ENCODE measurements around the gene KIF4A. TPM values are rescaled to one million over a fixed set of nuclear protein-coding genes. Genes with fewer than 3 reads are reported as not detected.

Gene KIF4A
- total RNA-seq, 2 donors from 2014 or later: not detected

DNA sequence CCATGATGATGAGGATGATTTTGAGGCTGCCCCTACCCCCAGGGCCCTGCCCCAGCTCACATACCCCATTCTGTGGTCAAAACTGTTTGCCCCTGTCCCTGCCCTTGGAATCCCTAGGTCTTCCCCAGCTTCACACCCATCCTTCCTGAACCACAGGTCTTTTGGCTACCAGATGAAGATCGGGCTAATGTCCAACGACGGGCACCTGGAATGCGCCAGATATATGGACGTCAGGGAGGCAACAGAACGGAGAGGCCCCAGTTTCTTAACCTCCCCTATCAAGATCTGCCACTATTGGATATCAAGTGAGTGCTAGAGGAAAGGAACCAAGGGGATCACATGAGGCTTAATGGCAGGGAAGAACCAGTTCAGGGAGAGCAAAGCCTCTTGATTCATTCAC is 139.9 kb downstream of the KIF4A start:
- Histone ChIP-seq H3K9me3 (no peaks in the 10 kb centered on the region), H3K27me3 (no peaks in the 10 kb centered on the region), H3K36me3 (replicated peaks in 1 of 2; ENCODE audit: insufficient read depth in 1 of 2, low read depth in 2 of 2) (no peaks in the 10 kb centered on the region), H3K4me1 (peaks cover 7% of the 10 kb centered on the region), H3K4me3 (no peak overlapping the region), H3K27ac (no peak overlapping the region)
- no peak for DNase-seq
- intact Hi-C loops (cut with DNase I): loop anchor here (10.0 kb wide), 1 partner anchor 235 kb away; no protein-coding TSS in a partner anchor
- TF ChIP-seq, protein P1, sequence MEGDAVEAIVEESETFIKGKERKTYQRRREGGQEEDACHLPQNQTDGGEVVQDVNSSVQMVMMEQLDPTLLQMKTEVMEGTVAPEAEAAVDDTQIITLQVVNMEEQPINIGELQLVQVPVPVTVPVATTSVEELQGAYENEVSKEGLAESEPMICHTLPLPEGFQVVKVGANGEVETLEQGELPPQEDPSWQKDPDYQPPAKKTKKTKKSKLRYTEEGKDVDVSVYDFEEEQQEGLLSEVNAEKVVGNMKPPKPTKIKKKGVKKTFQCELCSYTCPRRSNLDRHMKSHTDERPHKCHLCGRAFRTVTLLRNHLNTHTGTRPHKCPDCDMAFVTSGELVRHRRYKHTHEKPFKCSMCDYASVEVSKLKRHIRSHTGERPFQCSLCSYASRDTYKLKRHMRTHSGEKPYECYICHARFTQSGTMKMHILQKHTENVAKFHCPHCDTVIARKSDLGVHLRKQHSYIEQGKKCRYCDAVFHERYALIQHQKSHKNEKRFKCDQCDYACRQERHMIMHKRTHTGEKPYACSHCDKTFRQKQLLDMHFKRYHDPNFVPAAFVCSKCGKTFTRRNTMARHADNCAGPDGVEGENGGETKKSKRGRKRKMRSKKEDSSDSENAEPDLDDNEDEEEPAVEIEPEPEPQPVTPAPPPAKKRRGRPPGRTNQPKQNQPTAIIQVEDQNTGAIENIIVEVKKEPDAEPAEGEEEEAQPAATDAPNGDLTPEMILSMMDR (IDR thresholded peaks at IDR 0.05): no peak
- no peak for TF ChIP-seq POLR2A (IDR thresholded peaks at IDR 0.05)
- ATAC-seq: no peak
- WGBS, 2 donors: 83 to 86% methylated on average over 1 to 6 of the region's 6 CpGs

DNA sequence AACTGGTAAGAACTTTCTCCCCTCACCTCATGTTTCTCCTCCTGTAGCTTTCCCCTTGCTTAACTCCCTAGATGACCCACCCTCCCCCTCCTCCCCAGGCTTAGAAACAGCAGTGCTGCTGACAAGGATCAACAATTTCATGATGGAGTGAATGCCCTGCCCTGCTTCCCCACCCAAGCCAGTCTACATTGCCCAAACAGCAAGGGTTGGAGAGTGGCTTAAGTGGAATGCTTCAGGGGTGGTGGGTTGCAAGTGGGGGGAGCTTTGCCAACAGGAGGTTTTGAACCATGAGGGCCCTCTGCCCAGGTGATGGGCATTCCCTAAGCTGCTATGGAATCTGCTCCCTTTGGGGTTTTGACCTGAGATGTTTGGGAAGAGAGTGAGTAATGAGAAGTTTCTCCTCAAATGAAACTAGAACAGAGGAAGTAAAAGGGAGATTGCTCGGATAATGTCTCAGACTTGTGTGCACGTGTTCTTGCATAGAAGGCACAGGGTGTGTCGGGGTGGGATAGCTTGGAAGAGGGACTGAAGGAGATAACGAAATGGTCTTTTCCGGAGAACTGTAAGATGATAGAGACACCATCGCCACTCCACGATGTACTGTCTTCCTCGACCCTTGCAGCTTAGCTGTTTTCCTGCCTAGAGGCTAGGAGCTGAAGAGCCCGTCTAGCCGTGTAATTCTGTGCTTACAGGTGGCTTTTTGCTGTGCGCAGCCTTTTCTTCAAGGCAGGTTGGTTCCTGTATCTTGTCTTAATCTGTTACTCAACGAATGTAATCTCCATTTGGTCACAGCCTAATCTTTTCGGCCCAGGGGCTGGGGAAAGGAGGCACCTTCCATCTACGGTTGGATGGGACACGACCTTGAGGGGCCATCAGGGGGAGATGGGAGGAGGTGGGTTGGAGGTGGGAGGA is 143.3 kb downstream of the KIF4A start:
- H3K9me3 ChIP-seq: no peaks in the 10 kb centered on the region
- H3K27me3 ChIP-seq: no peaks in the 10 kb centered on the region
- 52 to 69% methylated on average over 14 of the region's 15 CpGs for WGBS, 2 donors
- intact Hi-C loops (cut with DNase I): no loop called here
- H3K36me3 ChIP-seq (replicated peaks in 1 of 2; ENCODE audit: insufficient read depth in 1 of 2, low read depth in 2 of 2): no peaks in the 10 kb centered on the region
- no peak for TF ChIP-seq POLR2A (IDR thresholded peaks at IDR 0.05)
- TF ChIP-seq, protein P1 (IDR thresholded peaks at IDR 0.05): no peak
- no peak overlapping the region for H3K4me3 ChIP-seq
- H3K4me1 ChIP-seq: peaks cover 10% of the 10 kb centered on the region
- DNase-seq (no peak), ATAC-seq (no peak)
- peak overlapping the region in 3 of 4 donors; percentile 26 to 87 (median 80) for H3K27ac ChIP-seq

DNA sequence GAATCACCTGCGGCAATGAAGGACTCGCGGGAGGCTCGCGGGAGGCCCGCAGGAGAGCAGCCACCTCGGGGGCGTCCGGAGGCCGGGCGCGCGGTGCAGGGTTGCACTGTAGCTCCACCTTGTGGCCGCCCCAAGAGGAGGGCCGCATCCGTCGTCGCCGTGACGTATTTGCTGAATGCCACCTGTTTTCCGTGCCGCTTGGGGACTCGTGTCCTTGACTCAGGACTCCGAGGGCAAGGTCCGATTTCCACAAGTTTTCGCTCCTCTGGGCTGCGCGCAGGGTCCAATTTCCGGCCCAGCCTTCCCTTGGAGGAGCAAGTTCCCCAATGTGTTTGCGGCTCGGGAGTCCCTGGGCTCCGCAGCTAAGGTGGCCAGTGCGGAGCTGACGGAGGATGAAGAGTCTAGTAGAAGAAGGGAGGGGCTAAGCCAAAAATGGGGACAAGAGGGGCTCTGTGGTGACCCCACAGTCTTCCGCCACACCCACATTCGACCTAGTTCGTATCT is 144.0 kb downstream of the KIF4A start:
- Histone ChIP-seq H3K9me3 (no peaks in the 10 kb centered on the region), H3K27me3 (no peaks in the 10 kb centered on the region), H3K4me1 (peaks cover 10% of the 10 kb centered on the region), H3K27ac (peak overlapping the region; percentile 46 to 87 (median 71)), H3K36me3 (replicated peaks in 1 of 2; ENCODE audit: insufficient read depth in 1 of 2, low read depth in 2 of 2) (no peaks in the 10 kb centered on the region), H3K4me3 (peak overlapping the region in 1 of 2 donors; percentile 43)
- intact Hi-C loops (cut with DNase I): no loop called here
- DNase-seq (peak; percentile 77 to 81 (median 79)), ATAC-seq (peak; percentile 84)
- TF ChIP-seq, protein P1 (IDR thresholded peaks at IDR 0.05): peak; percentile 52 to 81 (median 79)
- peak in 2 of 3 donors; percentile 8 to 14 for TF ChIP-seq POLR2A (IDR thresholded peaks at IDR 0.05)
- WGBS, 2 donors: 0% methylated on average over 36 of the region's 37 CpGs; no CpG with 5 or more reads in 1 of the 2 donors

DNA sequence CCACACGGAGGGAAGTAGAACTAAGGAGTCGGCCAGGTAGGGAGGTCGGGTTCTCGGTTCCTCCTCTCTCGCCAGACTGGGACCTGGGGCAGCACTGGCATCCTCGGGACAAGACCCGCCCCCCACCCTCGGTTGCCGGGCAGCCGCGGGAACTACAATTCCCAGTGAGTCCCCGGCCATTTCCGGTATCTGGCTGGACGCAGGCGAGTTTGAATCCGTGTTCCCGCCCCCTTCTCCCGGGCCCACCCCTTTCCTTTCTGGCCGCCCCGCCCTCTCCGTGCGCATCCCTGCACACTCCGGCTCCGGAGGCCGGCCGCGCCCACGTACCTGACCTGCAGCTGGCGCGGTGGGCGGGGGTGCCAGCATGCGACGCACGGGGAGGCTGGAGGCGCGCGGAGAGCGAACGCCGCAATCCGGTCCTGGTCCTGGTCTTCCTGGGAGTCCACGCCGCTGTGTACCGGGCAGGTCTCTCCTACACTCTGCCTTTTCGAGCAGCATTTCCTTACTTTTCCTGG is 144.5 kb downstream of the KIF4A start:
- Histone ChIP-seq H3K27ac (peak overlapping the region; percentile 46 to 87 (median 71)), H3K27me3 (no peaks in the 10 kb centered on the region), H3K4me1 (peaks cover 10% of the 10 kb centered on the region), H3K36me3 (replicated peaks in 1 of 2; ENCODE audit: insufficient read depth in 1 of 2, low read depth in 2 of 2) (no peaks in the 10 kb centered on the region), H3K4me3 (peak overlapping the region in 1 of 2 donors; percentile 43), H3K9me3 (no peaks in the 10 kb centered on the region)
- intact Hi-C loops (cut with DNase I): no loop called here
- TF ChIP-seq, protein P1 (IDR thresholded peaks at IDR 0.05): no peak
- peak in 2 of 3 donors; percentile 31 to 36 for TF ChIP-seq POLR2A (IDR thresholded peaks at IDR 0.05)
- peak; percentile 92 for ATAC-seq
- DNase-seq: peak; percentile 82 to 90 (median 88)
- 0% methylated on average over 2 to 20 of the region's 45 CpGs for WGBS, 2 donors
